ENCODE data around the gene MID1.

The MID1 gene

GRCh38 chrX:10512741-10513140 lies 107.6 kb downstream of the MID1 start:
- DNase-seq: no peak
- in situ Hi-C loops (cut with HindIII; ENCODE audit: low pct_ligation_motif_present, low pct_unique_long_range_greater_than_20kb, low sequenced_read_pairs): no loop called here

GRCh38 chrX:10512258-10512657 lies 108.1 kb downstream of the MID1 start:
- no peak for DNase-seq
- in situ Hi-C loops (cut with HindIII; ENCODE audit: low pct_ligation_motif_present, low pct_unique_long_range_greater_than_20kb, low sequenced_read_pairs): no loop called here

- no peak for DNase-seq
- in situ Hi-C loops (cut with HindIII; ENCODE audit: low pct_ligation_motif_present, low pct_unique_long_range_greater_than_20kb, low sequenced_read_pairs): no loop called here
Observed at GRCh38 chrX:10509397-10509796, 111.0 kb downstream of the MID1 start.

GRCh38 chrX:10508891-10509290 lies 111.5 kb downstream of the MID1 start:
- no peak for DNase-seq
- in situ Hi-C loops (cut with HindIII; ENCODE audit: low pct_ligation_motif_present, low pct_unique_long_range_greater_than_20kb, low sequenced_read_pairs): no loop called here

- DNase-seq: no peak
- in situ Hi-C loops (cut with HindIII; ENCODE audit: low pct_ligation_motif_present, low pct_unique_long_range_greater_than_20kb, low sequenced_read_pairs): no loop called here
Observed at GRCh38 chrX:10507876-10508275, 112.5 kb downstream of the MID1 start.

- in situ Hi-C loops (cut with HindIII; ENCODE audit: low pct_ligation_motif_present, low pct_unique_long_range_greater_than_20kb, low sequenced_read_pairs): no loop called here
- no peak for DNase-seq
Observed at GRCh38 chrX:10507181-10507580, 113.2 kb downstream of the MID1 start.

GRCh38 chrX:10506781-10507180 lies 113.6 kb downstream of the MID1 start:
- in situ Hi-C loops (cut with HindIII; ENCODE audit: low pct_ligation_motif_present, low pct_unique_long_range_greater_than_20kb, low sequenced_read_pairs): no loop called here
- DNase-seq: no peak

- in situ Hi-C loops (cut with HindIII; ENCODE audit: low pct_ligation_motif_present, low pct_unique_long_range_greater_than_20kb, low sequenced_read_pairs): no loop called here
- DNase-seq: no peak
Observed at GRCh38 chrX:10505726-10506125, 114.7 kb downstream of the MID1 start.

- in situ Hi-C loops (cut with HindIII; ENCODE audit: low pct_ligation_motif_present, low pct_unique_long_range_greater_than_20kb, low sequenced_read_pairs): no loop called here
- no peak for DNase-seq
Observed at GRCh38 chrX:10502961-10503360, 117.4 kb downstream of the MID1 start.

GRCh38 chrX:10501611-10502010 lies 118.8 kb downstream of the MID1 start:
- in situ Hi-C loops (cut with HindIII; ENCODE audit: low pct_ligation_motif_present, low pct_unique_long_range_greater_than_20kb, low sequenced_read_pairs): no loop called here
- DNase-seq: peak; percentile 17

GRCh38 chrX:10496345-10496965 lies 123.9 kb downstream of the MID1 start:
- no peak for DNase-seq
- in situ Hi-C loops (cut with HindIII; ENCODE audit: low pct_ligation_motif_present, low pct_unique_long_range_greater_than_20kb, low sequenced_read_pairs): no loop called here

- DNase-seq: no peak
- in situ Hi-C loops (cut with HindIII; ENCODE audit: low pct_ligation_motif_present, low pct_unique_long_range_greater_than_20kb, low sequenced_read_pairs): no loop called here
Observed at GRCh38 chrX:10495677-10496076, 124.7 kb downstream of the MID1 start.

GRCh38 chrX:10492250-10492649 lies 128.1 kb downstream of the MID1 start:
- in situ Hi-C loops (cut with HindIII; ENCODE audit: low pct_ligation_motif_present, low pct_unique_long_range_greater_than_20kb, low sequenced_read_pairs): no loop called here
- no peak for DNase-seq

- in situ Hi-C loops (cut with HindIII; ENCODE audit: low pct_ligation_motif_present, low pct_unique_long_range_greater_than_20kb, low sequenced_read_pairs): no loop called here
- no peak for DNase-seq
Observed at GRCh38 chrX:10486373-10486772, 134.0 kb downstream of the MID1 start.

- no peak for DNase-seq
- in situ Hi-C loops (cut with HindIII; ENCODE audit: low pct_ligation_motif_present, low pct_unique_long_range_greater_than_20kb, low sequenced_read_pairs): no loop called here
Observed at GRCh38 chrX:10485326-10485725, 135.1 kb downstream of the MID1 start.

- no peak for DNase-seq
- in situ Hi-C loops (cut with HindIII; ENCODE audit: low pct_ligation_motif_present, low pct_unique_long_range_greater_than_20kb, low sequenced_read_pairs): no loop called here
Observed at GRCh38 chrX:10484683-10485247, 135.6 kb downstream of the MID1 start.

GRCh38 chrX:10483191-10483831 lies 137.1 kb downstream of the MID1 start:
- in situ Hi-C loops (cut with HindIII; ENCODE audit: low pct_ligation_motif_present, low pct_unique_long_range_greater_than_20kb, low sequenced_read_pairs): no loop called here
- no peak for DNase-seq

- in situ Hi-C loops (cut with HindIII; ENCODE audit: low pct_ligation_motif_present, low pct_unique_long_range_greater_than_20kb, low sequenced_read_pairs): no loop called here
- DNase-seq: no peak
Observed at GRCh38 chrX:10482708-10483107, 137.7 kb downstream of the MID1 start.

GRCh38 chrX:10482261-10482660 lies 138.1 kb downstream of the MID1 start:
- no peak for DNase-seq
- in situ Hi-C loops (cut with HindIII; ENCODE audit: low pct_ligation_motif_present, low pct_unique_long_range_greater_than_20kb, low sequenced_read_pairs): no loop called here

GRCh38 chrX:10480861-10481260 lies 139.5 kb downstream of the MID1 start:
- DNase-seq: no peak
- in situ Hi-C loops (cut with HindIII; ENCODE audit: low pct_ligation_motif_present, low pct_unique_long_range_greater_than_20kb, low sequenced_read_pairs): no loop called here

All from ACHN (cell line).